NCI-H510A (cell line): ENCODE data around the gene GDPGP1.
"Not testable (repeated sequence)": the region's sequence is repeated elsewhere in the genome, so short reads cannot be mapped to it uniquely, and the experiment has no call there.

Experiments used
- DNase-seq: peaks from one replicate; lab custom pipeline; 2025; lab: John Stamatoyannopoulos, UW

The GDPGP1 gene

DNA sequence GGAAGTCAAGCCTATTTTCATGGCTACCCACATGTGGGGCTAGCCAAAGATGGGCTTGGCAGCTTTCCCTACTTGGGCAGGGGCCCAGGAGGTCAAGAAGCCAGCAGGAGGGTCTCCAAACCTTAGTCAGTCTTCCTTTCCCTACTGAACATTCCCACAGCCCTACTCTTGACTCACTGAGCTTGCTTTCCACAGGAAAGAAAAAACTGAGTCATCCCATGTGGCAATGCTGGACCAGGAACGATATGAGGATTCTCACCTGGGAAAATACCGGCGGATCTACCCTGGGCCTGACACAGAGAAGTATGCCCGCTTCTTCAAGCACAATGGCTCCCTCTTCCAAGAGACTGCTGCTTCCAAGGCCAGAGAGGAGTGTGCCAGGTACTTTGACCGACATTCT lies 27.8 kb downstream of the GDPGP1 start:
- no peak for DNase-seq

DNA sequence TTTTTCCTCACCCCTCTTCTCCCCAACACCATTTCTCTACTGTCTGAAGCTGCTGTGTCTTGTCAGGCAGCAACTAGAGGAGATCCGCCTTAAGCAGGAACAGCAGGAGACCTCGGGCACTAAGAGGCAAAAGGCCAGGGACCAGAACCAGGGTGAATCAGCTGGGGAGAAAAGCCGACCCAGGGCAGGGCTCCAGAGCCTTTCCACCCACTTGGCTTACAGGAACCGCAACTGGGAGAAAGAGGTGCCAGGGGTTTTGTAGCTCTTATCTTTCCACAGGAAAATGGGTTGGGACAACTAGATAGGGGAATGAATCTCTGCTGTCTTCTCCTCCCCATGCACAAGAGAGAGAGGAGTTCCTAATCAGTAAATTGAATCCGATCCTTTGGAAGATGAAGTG lies 28.4 kb downstream of the GDPGP1 start:
- no peak for DNase-seq

DNA sequence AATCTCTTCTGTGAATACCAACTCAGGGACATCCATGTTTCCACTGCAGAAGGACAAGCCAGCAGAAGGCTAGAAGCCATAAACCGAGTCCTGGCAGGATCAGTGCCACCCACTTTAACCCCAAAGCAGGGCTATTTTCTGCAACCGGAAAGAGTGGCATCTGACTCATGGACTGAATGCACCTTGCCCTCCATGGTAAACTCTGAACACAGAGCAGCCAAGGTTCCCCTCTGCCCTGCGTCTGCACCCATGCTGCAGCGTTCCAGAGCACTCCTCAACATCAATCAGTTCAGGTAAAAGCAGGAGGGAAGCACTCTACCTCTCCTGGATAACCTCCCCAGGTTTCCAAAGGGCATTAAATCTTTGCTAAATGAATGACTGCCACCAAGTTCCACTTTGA lies 30.7 kb downstream of the GDPGP1 start:
- DNase-seq: no peak

DNA sequence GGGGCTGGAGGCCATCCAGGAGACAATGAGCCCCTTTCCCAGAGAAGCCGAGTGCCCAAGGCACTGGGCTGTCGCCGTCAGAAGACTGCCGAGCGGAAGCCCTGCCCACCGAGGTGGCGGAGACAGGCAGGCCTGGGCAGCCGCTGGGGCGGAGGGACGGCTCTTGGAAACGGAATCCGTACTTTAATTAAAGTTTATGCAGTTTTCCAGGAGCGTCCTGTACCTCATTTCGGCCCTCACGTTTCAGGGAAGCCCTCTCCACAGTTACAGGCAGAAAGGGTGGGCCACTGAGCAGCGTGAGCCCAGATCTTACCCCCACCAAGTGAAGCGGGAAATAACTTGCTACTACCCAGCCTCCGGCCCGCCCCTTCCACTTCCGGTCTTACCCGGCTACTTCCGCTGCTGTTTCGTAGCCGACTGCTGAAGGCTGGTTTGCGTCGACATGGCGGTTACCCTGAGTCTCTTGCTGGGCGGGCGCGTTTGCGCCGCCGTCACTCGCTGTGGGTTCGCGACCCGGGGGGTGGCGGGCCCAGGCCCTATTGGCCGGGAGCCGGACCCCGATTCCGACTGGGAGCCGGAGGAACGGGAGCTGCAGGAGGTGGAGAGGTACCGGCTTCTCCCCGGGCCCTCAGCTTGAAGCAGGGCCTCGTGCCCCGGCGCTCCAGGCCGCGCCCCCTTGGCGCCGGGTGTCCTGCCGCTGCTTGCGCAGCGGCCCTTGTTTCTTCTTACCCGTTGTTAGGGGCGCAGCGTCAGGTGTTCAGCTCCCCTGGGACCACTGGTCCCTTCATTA lies 31.5 kb downstream of the GDPGP1 start, which contains the start of gene NGRN:
NGRN (plus strand) TSS at position 402 of the 790 bp plus-strand sequence; CDS start at position 443, 41 bp downstream.
- DNase-seq: peak; percentile 67

GRCh38 chr15:90266061-90266431 lies 32.0 kb downstream of the GDPGP1 start:
- DNase-seq: no peak

- no peak for DNase-seq
These were observed 32.5 kb downstream of the GDPGP1 start for GRCh38 chr15:90266485-90266884.

DNA sequence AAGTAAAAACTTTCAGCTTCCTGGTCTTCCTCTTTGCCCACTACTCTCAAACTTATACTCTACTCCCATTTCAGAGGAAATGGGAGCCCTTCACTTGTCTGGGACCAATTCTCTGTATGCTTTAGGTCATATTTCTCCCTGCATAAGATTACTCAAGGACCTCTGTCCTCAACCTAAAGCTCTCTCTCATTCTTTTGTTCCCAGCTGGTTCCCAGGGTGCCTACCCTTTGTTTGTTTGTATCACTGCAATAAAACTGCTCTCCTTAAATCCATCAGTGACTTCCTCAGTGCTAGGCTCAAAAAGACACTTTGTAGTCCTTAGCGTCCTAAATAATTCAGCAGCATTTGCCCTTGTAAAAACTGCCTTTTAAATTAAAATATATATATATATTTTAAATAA lies 34.4 kb downstream of the GDPGP1 start:
- no peak for DNase-seq

DNA sequence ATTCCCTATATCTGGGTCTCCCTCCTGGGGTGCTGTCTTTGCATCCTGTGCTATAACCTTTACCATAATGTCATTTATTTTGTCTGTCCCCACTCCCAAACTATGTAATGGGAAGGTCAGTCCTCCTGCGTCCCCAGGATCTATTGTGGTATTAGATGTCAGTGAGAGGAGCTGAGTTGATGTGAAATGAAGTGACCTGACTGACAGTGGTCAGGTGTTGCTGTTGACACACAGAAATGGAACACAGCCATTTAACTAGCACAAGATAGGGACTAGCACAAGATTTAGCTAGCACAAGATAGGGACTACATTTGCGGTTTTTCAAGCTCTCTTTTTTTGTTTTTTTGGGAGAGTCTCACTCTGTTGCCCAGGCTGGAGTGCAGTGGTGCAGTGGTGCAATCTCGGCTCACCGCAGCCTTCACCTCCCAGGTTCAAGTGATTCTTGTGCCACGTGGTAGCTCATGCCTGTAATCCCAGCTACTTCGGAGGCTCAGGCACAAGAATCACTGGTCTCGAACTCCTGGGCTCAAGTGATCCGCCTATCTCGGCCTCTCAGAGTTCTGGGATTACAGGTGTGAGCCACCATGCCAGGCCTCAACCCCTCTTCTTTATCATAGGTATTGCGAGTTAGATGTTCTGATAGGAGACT lies 36.6 kb downstream of the GDPGP1 start:
- DNase-seq: no peak

DNA sequence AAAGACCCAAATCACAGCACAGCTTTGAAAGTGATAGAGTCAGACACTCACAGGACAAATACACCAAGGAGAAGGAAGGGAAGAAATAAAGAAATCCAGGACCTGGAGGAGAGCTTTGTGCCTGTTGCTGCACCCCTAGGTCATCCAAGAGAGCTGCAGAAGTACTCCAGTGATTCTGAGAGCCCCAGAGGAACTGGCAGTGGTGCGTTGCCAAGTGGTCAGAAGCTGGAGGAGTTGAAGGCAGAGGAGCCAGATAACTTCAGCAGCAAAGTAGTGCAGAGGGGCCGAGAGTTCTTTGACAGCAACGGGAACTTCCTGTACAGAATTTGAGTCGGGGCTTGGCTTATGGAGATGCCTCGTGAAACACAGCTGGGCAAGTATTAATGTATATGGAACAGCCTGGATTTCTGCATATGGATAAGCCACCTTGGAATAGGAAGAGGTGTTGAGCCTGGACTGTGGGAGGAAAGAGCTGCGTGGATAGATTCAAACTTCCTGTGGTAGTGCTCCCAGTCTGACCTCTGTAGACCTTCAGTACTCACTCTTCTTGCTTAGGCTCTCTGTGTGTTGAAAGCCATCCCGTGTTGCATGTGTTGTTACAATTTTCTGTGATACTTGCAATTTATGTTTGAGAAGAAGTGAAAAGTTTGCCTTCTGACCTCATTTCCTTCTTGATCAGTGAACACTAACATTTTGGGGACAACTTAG lies 37.6 kb downstream of the GDPGP1 start:
- DNase-seq: no peak

DNA sequence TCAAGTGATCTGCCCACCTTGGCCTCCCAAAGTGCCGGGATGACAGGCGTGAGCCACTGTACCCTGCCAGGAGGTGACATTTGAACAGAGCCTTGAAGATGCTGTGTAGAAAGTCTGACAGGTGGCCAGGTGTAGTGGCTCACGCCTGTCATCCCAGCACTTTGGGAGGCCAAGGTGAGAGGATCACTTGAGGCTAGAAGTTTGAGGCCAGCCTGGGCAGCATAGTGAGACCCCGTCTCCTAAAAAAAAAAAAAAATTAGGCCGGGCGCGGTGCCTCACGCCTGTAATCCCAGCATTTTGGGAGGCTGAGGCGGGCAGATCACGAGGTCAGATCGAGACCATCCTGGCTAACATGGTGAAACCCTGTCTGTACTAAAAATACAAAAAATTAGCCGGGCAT lies 44.5 kb downstream of the GDPGP1 start:
- DNase-seq: not testable (repeated sequence)

DNA sequence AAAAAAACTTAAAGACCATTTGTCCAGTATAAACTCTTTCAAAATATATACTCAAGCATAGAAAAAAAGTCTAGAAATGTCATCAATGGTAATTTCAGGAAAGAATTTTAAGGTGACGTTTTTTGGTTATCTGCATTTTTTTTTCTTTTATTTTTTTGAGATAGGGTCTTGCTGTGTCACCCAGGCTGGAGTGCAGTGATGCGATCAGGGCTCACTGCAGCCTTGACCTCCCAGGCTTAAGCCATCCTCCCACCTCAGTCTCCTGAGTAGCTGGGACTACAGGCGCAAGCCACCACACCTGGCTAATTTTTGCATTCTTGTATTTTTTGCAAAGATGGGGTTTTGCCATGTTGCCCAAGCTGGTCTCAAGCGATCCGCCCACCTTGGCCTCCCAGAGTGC lies 46.7 kb downstream of the GDPGP1 start:
- DNase-seq: not testable (repeated sequence)

DNA sequence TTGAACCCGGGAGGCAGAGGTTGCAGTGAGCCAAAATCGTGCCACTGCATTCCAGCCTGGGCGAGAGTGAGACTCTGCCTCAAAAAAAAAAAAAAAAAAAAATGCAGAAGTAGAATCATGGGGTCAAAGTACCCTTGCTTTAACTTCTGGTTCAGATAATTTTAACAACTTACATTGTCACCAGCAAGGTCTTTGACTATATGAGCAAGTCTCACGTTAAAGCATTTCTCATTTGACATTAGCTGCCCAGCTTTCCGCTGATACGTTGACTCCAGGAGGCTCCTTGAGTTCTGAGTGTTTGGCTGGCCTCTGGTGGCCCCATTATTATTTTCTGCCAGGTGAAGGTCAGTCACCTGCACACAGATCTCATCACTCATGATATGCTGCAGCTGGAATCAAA lies 47.6 kb downstream of the GDPGP1 start:
- DNase-seq: not testable (repeated sequence)

- DNase-seq: no peak
These were observed 52.7 kb downstream of the GDPGP1 start for GRCh38 chr15:90286678-90287077.

DNA sequence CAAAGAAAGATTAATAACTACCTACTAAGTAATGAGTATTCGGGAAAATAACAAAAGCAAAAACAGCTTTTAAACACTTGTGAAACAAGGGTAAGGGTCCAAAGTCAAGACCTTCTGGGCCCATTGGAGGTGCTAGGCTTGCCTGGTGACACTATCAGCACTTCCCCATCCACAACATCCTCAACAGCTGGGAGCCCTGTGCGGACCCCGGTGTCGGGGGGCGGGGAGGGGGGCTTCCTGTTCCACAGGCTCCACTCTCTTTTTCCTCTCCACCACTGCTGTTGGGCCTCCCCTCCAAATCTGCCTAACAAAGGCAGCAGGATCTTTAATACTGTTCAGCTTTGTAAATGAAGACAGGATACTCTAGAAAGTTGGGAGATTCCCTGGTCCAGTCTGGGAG lies 53.1 kb downstream of the GDPGP1 start:
- DNase-seq: no peak

GRCh38 chr15:90287946-90288345 lies 53.9 kb downstream of the GDPGP1 start:
- DNase-seq: no peak

GRCh38 chr15:90291679-90292356 lies 57.8 kb downstream of the GDPGP1 start:
- DNase-seq: no peak

- DNase-seq: peak; percentile 87
These were observed 59.2 kb downstream of the GDPGP1 start for GRCh38 chr15:90293040-90293810.

GRCh38 chr15:90294159-90294558 lies 60.1 kb downstream of the GDPGP1 start:
- DNase-seq: no peak

DNA sequence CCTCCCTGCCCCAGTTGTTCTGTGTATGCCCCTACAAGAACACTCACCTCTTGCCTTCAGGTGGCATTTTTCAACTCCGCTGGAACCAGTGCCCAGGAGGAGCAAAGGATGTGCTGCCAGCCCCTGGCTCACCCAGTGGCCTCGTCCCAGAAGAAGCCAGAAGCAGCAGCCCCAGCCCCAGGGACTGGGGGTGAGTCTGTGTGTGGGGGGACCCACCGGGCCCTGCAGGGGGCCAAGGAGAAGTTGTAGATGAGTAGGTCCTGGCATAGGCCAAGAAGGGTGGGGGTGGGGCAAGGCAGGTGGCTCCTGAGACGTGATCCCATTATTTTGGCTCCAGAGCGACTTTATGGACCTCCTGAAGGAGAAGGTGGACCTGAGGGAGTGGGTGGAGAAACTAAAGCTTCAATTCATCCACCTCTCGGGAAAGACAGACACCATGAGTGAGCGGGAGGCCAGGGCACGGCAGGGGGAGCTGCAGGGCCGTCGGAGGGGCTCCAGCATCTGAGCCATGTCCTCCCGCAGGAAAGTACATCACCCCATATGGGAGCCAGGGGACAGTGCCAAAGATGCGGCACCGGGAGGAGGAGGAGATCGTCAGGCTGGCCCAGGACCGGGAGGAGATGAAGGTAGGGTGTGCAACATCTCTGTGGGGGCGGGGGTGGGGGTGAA lies 60.7 kb downstream of the GDPGP1 start:
- no peak for DNase-seq

DNA sequence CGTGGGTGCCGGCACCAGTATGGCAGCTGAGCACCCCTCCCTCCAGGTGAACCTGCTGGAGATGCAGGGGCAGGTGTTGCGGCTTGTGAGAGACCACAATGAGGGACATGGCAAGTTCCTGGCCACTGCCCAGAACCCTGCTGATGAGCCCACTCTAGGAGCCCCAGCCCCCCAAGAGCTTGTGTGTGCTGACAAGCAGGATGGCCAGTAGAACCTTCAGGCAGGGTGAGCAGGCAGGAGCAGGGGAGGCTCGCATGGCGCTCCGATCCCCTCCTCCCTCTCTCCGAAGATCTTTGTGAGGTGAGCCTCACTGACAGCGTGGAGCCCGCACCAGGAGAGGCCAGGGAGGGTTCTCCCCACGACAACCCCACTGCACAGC lies 61.2 kb downstream of the GDPGP1 start:
- no peak for DNase-seq
